Activated CD4-positive, CD25-positive, alpha-beta regulatory T cell treated with anti-CD3 and anti-CD28 coated beads, Interleukin-2, amount 50 U/mL, for 72 hours (primary cell): ENCODE results near the gene COL28A1.

ENCODE experiments used
- DNase-seq: peaks from one replicate; pipeline ENCODE4 v3.0.0; 2021

COL28A1 gene

DNA sequence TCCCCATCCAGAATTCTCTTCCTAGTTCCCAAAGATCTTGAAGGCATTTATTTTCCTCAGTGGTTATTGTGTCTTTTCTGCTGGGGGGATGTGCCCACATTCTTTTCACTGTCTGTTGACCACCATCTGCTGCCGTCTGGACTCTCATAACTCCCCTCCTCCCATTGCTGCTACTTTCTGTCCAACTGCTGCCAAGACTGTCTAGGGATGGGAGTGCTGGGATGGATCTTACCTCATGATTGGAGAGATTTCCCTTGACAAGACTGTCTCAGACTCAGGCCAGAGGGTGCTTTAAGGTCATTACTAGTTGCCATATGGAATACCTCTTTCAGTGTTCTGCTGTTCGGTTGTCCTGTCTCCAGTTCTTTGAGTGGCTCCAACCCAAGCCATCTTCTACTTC lies 211.8 kb downstream of the COL28A1 start:
- DNase-seq: no peak

DNA sequence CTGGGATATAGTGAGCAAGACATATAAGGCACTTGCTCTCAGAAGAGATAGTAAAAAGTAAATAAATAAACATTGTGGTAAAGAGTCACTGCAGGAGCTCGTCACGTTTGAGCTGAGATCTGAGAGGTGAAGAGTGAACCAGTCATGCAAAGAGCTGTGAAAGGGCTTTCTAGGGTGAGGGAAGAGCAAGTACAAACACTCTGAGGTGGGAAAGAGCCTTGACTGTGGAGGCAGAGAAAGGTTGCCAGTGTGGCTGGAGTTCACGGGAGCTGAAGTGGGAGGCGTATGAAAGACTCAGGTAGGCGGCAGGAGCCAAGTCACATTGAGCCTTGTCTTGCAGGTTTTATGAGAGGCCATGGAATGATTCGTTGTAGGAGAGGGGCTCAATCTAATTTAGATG lies 212.3 kb downstream of the COL28A1 start:
- no peak for DNase-seq

DNA sequence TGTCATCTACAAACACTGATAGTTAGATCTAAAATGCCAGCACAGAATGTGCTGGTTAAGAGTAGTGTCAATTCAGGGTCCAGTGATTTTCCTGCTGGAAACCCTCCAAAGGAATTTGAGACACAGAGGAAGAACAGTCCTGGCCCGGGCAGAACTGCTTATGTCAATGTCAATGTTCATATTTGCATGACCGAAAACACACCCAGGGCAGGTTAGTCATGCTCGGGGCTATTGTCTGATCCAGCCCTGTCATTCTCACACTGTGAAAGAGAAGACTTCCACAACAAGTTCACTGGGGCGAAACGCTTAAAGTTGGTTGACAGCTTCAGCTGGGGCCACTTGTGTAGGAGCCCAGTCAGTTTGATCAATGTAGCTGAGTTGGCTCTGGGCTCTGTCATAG lies 214.0 kb downstream of the COL28A1 start:
- DNase-seq: no peak

DNA sequence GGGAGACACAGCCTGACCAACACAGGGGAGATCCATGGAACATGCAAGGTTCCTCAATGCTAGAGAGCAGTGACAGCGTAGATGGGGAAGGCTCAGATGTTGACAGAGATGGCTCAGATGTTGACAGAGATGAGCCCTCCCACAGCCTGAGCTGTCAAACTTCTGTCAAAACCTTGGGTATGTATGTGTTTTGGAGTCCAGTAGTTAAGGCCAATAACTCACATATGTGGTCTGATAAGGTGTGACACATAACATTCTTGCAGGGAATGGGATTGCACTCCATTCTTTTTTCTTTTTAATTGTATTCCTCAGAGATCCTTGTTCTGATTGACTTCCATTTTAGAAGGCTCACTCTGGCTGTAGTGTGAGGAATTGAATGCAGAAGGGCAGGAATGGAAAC lies 217.1 kb downstream of the COL28A1 start:
- no peak for DNase-seq

DNA sequence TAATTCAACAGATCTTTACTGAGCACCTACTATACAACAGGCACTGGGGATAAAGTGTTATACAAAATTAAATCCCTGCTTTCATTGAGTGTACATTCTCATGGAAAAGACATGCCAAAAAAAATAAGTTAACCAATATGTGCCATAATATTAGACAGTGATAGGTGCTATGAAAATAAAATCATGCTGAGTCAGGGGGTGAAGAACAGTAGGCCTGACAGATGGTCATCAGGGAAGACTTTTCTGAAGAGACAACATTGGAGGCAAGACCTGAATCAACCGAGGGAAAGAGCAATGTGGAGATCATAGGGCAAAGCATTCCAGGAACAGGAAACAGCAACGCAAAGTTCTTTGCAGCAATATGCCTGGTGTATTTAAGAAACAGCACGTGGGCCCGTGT lies 217.8 kb downstream of the COL28A1 start:
- no peak for DNase-seq

DNA sequence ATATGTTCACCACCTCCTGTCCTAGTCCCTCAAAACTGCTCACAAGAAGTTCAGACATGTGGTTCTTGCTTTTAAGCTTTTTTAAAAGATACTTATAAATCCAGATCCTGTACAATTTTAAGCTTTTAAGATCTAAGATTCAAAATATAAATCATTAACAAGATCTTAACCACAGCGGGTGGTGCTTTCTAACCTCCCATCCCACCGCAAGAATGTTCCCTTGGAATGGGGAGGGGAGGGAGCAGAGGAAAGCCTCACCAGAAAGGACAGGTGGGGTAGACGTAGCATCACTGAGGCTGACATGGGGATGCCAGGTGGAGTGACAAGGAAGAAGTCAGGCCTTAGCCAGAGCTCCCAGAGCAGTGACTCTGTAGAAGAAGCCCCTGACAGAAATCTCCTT lies 219.8 kb downstream of the COL28A1 start:
- no peak for DNase-seq

DNA sequence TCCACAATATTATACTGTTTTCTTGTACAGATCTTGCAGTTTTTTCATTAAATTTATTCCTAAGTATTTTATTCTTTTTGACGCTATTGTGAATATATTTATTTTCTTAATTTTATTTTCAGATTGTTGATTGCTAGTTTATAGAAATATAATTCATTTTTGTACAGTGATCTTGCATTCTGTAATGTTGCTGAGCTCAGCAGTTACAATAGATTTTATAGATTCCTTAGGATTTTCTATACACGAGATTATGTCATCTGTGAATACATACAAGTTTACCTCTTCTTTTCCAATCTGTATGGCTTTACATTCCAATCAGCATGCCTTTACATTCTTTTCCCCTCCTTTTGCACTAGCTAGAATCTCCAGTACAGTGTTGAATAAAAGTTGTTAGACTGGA lies 223.3 kb downstream of the COL28A1 start:
- DNase-seq: no peak

DNA sequence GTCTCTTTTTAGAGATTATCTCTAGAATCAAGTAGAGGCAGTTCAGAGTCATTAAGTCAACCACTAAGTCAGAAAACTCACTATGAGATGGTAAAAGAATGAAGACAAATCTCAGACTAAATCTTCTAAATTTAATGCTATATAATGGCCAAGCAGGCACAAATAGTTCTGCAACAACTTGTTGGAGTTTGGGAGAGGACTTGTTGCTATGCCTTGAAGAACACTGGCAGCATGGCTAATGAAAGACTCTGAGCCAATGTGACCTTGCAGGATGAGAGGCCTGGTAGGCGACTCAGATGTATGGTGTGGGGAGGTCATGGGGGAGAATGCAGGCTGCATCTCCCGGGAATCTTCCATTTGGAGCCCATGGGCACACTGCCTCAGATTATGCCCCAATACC lies 224.7 kb downstream of the COL28A1 start:
- DNase-seq: no peak

DNA sequence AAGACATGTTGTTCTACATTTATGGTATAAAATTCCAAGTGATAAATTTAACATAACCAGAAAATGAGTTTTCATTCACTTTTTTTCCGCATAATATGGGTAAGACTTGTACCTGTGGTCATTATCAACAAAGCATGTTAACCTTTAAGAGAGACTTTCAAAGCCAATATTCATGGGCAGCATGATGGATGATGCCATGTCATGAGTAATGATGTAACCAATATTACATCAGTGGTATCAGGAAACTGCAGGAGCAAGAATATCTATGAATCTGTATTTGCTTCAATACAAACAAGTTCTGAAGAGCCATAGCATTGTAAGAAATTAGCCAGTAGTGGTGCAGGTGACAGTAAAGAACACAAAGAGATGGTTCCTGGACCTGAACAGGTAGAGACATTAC lies 226.5 kb downstream of the COL28A1 start:
- no peak for DNase-seq
